IPS DF 6.9 (cell line): ENCODE measurements around the gene HOTAIR.

Source experiments
- DNase-seq: peaks from one replicate; pipeline ENCODE4 v3.0.0-alpha.2; 2013; ENCODE audit warnings: low read depth, low spot score
- H3K27ac ChIP-seq: one replicate; pipeline ENCODE4 v1.5.1; 2013; ENCODE audit warnings: low read length, control low read depth
- H3K27me3 ChIP-seq: 2 replicates; pipeline ENCODE4 v1.6.1; 2013; ENCODE audit warnings: mild to moderate bottlenecking, low read length; ENCODE audit not compliant: control insufficient read depth, insufficient read depth
- H3K36me3 ChIP-seq: 2 replicates; pipeline ENCODE4 v1.6.1; 2013; ENCODE audit warnings: low read length; ENCODE audit not compliant: control insufficient read depth, insufficient read depth
- H3K4me1 ChIP-seq: 2 replicates; pipeline ENCODE4 v1.6.1; 2013; ENCODE audit warnings: low read length; ENCODE audit not compliant: control insufficient read depth, insufficient read depth
- H3K4me3 ChIP-seq: 2 replicates; pipeline ENCODE4 v1.5.1; 2013; ENCODE audit warnings: mild to moderate bottlenecking, low read length
- H3K9me3 ChIP-seq: 2 replicates; pipeline ENCODE4 v1.6.1; 2013; ENCODE audit warnings: low read length, inconsistent platforms; ENCODE audit not compliant: control insufficient read depth, insufficient read depth
- WGBS: extraction: QIAGEN DNeasy Blood & Tissue Kit; methylation state at CpG from one replicate; pipeline ENCODE4 v1.1.7; 2013; ENCODE audit warnings: mixed read lengths, missing lambda C conversion rate; ENCODE audit not compliant: insufficient read length, insufficient coverage; 5-methylcytosine and 5-hydroxymethylcytosine counted together

The HOTAIR gene

GRCh38 chr12:54010972-54011664 lies 36.4 kb upstream of the HOTAIR start:
- DNase-seq, result no peak
- no CpG with 5 or more reads among the region's 17 CpGs for WGBS
- Histone ChIP-seq H3K4me1 (no peaks in the 10 kb centered on the region), H3K27ac (no peak overlapping the region), H3K4me3 (no peak overlapping the region), H3K36me3 (no peaks in the 10 kb centered on the region), H3K27me3 (peaks cover 94% of the 10 kb centered on the region), H3K9me3 (no peaks in the 10 kb centered on the region)

DNA sequence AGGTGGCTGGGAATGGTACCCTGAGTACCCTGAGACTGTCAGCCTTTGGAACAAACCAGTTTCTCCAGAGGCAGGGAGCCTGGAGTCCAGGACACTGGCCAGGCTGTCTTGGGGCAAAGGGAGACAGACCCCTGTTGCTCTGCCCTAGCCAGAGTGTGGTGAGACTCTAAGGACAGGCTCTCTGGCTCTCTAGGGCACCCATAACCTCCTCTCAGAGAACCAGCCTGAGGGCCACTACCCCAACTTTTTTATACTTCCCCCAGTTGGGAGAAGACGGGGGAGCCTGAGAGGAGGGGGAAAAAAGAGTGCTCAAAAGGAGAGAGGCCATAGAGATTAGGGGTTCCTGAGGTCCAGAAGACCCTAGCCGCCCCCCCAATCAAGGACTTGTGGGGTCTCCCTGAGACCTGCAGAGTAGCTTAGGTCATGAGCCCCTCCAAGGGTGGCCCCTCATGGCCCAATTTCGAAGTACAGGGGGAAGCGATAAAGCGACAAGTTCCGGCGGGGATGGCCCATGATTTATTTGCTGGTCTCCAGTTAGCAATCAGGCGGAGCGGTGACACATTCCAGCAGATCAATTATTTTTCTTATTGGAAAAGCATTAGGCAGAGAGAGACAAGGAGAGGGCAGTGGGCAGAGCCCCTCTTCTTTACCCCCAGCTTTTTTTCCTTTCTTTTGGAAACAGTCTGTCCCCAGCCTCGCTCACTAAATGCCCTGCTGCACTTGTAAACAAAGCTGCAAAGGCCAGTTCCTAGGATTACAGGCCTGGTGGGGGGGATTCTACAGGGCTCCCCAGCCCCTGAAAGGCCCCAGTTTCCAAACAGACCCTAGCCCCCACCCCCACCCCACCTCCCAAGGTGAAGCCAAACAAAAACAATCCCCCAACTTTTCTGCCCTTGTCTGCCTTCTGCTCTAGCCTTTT lies 35.6 kb upstream of the HOTAIR start:
- no peak overlapping the region for H3K27ac ChIP-seq
- H3K36me3 ChIP-seq, result no peaks in the 10 kb centered on the region
- no peaks in the 10 kb centered on the region for H3K9me3 ChIP-seq
- H3K4me1 ChIP-seq, result no peaks in the 10 kb centered on the region
- H3K27me3 ChIP-seq, result peaks cover 93% of the 10 kb centered on the region
- no peak overlapping the region for H3K4me3 ChIP-seq
- no peak for DNase-seq
- WGBS, result no CpG with 5 or more reads among the region's 10 CpGs

DNA sequence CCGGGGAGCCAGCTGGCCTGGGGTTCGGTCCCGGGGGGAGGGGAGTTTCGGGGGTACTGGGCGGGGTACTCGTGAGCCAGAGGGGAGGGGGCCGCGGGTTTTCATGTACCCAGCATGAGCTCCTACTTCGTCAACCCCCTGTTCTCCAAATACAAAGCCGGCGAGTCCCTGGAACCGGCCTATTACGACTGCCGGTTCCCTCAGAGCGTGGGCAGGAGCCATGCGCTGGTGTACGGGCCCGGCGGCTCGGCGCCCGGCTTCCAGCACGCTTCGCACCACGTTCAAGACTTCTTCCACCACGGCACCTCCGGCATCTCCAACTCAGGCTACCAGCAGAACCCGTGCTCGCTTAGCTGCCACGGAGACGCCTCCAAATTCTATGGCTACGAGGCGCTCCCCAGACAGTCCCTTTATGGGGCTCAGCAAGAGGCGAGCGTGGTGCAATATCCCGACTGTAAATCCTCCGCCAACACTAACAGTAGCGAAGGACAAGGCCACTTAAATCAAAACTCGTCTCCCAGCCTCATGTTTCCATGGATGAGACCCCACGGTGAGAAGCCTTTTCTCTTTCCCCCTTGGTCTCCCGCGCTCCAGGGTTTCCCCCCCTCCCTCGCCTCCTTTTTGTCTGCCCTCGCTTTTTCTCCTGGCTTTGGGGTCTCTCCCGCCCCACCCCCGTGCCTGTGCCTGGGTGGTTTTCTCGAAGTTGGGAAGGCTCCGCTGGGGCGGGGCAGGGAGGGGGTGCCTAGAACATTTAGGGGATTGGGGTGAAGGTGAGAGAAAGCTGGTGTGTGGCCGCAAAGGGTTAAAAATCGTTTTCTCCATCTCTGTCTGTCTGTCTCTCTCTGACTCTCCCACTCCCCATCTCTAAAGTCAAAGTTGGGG lies 34.7 kb upstream of the HOTAIR start:
- Histone ChIP-seq H3K4me1 (no peaks in the 10 kb centered on the region; the same call in 1 of the 2 replicates), H3K36me3 (no peaks in the 10 kb centered on the region), H3K4me3 (no peak overlapping the region), H3K9me3 (no peaks in the 10 kb centered on the region), H3K27ac (no peak overlapping the region), H3K27me3 (peaks cover 93% of the 10 kb centered on the region)
- no CpG with 5 or more reads among the region's 51 CpGs for WGBS
- no peak for DNase-seq

DNA sequence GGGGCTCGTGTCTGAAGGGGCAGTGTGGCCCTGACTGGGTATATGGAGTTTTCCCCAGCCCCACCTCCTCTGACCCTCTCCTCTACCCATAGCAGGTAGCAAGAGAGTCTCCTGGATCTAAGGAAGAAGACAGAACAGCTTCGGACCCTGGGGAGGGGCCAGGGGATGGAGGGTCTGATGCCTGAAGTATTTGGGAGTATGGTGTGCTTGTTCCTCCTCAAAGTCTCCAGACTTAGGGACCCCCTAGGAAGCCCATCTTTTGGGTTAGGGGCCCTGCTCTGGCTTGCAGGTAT lies 33.5 kb upstream of the HOTAIR start:
- no CpG with 5 or more reads among the region's 2 CpGs for WGBS
- no peak overlapping the region for H3K27ac ChIP-seq
- no peak for DNase-seq
- no peak overlapping the region for H3K4me3 ChIP-seq
- peaks cover 93% of the 10 kb centered on the region for H3K27me3 ChIP-seq
- no peaks in the 10 kb centered on the region; the same call in 1 of the 2 replicates for H3K4me1 ChIP-seq
- H3K36me3 ChIP-seq, result no peaks in the 10 kb centered on the region
- no peaks in the 10 kb centered on the region for H3K9me3 ChIP-seq

DNA sequence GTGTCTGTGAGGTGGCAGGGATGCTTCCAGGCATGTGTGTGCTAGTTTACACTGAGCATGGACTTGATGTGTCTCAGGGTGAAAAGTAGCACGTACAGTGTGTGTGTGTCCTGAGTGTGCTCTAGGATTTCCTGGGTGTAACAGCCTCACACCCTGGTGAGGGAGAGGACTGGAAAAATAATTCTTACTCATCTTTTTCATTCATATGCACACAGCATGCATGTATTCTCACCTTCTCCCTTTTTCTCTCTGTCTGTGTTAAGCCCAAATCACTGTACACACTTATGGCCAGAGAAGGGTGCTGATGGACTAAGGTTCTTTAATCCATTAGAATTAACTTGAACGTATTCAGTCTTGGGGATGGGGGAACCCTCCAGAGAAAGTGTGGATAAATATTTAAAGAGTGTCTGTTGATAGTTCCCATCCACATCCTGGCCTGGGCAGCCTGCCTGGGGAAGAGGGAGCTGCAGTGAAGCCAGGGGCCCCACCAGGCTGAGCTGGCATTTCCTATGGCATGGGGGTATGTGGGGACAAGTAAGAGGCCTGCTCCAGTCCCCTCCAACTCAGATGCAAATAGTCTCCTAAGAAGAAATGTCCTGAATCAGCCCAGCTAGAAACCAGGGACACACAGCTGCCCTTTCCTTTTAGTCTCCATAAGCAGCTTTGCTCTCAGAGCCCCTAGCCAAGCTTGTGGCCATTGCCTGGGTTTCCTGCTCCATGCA lies 32.9 kb upstream of the HOTAIR start:
- Histone ChIP-seq H3K4me1 (no peaks in the 10 kb centered on the region; the same call in 1 of the 2 replicates), H3K27ac (no peak overlapping the region), H3K27me3 (peaks cover 93% of the 10 kb centered on the region), H3K36me3 (no peaks in the 10 kb centered on the region), H3K9me3 (no peaks in the 10 kb centered on the region), H3K4me3 (no peak overlapping the region)
- no CpG with 5 or more reads among the region's 2 CpGs for WGBS
- no peak for DNase-seq

DNA sequence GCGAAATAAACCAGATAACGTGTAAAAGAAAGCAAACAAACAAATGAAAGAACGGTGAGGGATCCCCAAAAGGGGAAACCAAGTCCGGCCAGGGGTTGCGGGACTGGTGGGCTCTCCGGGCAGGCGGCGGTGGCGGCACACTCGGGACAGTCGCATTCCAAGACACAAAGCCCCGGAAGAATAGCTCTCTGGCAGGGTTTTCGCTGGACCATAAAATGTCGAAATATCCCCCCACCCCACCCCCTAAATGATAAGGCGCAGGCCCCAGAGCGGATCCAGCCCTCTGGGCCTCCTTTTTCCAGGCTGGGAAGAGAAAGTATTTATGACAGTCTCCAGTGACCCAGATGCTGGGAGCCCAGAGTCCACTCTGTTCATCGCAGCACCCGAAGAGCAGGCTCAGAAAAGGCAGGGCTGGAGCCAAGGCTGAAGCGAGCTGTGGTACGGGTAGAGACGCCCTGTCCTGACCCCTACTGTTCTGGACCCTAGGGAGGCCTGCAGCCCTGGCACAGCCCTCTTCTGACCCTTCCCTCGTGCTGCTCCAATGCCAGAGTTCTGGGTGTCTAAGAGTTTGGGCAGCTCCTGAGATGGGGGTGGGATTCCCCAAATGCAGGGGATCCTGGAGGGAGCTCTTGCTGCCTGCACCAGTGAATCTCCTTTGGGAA lies 31.9 kb upstream of the HOTAIR start:
- no peaks in the 10 kb centered on the region for H3K9me3 ChIP-seq
- no CpG with 5 or more reads among the region's 22 CpGs for WGBS
- H3K4me3 ChIP-seq, result no peak overlapping the region
- no peaks in the 10 kb centered on the region for H3K36me3 ChIP-seq
- peaks cover 96% of the 10 kb centered on the region for H3K27me3 ChIP-seq
- no peak overlapping the region for H3K27ac ChIP-seq
- no peak for DNase-seq
- H3K4me1 ChIP-seq, result no peaks in the 10 kb centered on the region; the same call in 1 of the 2 replicates

GRCh38 chr12:54005853-54006558 lies 31.3 kb upstream of the HOTAIR start:
- H3K27me3 ChIP-seq, result peaks cover 96% of the 10 kb centered on the region
- no peak for DNase-seq
- no peak overlapping the region for H3K4me3 ChIP-seq
- no peak overlapping the region for H3K27ac ChIP-seq
- no peaks in the 10 kb centered on the region for H3K9me3 ChIP-seq
- no peaks in the 10 kb centered on the region for H3K36me3 ChIP-seq
- WGBS, result no CpG with 5 or more reads among the region's 39 CpGs
- H3K4me1 ChIP-seq, result no peaks in the 10 kb centered on the region; the same call in 1 of the 2 replicates

DNA sequence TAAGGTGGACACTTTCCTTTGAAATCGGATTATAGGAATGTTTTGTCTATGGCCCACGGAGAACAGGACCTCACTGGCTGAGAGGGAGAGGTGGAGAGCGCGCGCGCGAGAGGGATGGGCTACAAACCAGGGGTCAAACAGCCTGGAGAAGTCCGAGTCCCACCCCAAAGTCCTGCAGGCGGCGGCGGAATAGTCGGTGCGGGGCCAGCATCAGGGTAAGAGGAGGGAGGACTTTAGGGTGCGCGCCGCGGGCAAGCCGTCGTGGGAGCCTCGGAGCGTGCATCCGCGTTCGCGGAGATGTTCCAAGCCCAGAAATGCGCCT lies 30.7 kb upstream of the HOTAIR start:
- WGBS, result no CpG with 5 or more reads among the region's 26 CpGs
- Histone ChIP-seq H3K36me3 (no peaks in the 10 kb centered on the region), H3K27ac (no peak overlapping the region), H3K4me1 (no peaks in the 10 kb centered on the region; the same call in 1 of the 2 replicates), H3K4me3 (no peak overlapping the region), H3K27me3 (peaks cover 96% of the 10 kb centered on the region), H3K9me3 (no peaks in the 10 kb centered on the region)
- no peak for DNase-seq

GRCh38 chr12:54004841-54005530 lies 30.2 kb upstream of the HOTAIR start:
- peaks cover 96% of the 10 kb centered on the region for H3K27me3 ChIP-seq
- H3K36me3 ChIP-seq, result no peaks in the 10 kb centered on the region
- no peak overlapping the region for H3K27ac ChIP-seq

More at GRCh38 chr12:54004841-54005530, 30.2 kb upstream of the HOTAIR start:
- no CpG with 5 or more reads among the region's 31 CpGs for WGBS
- DNase-seq, result no peak
- H3K4me1 ChIP-seq, result peaks cover 1% of the 10 kb centered on the region; the same call in 1 of the 2 replicates
- H3K4me3 ChIP-seq, result no peak overlapping the region
- H3K9me3 ChIP-seq, result no peaks in the 10 kb centered on the region
